Hematopoietic multipotent progenitor cell treated with erythropoietin and hydrocortisone succinate and interleukin-3 and kit ligand, for 4 days (in vitro differentiated cells): ENCODE measurements around the gene ZXDC.
A peak's percentile ranks its signal among the peaks of the same experiment; 100 is the strongest.

ENCODE experiments used
- DNase-seq: peaks from one replicate; pipeline ENCODE4 v3.0.0-alpha.2; 2015

Gene ZXDC

GRCh38 chr3:126488886-126489569, 13.3 kb upstream of the ZXDC start:
- no peak for DNase-seq

- no peak for DNase-seq
These were observed 12.5 kb upstream of the ZXDC start for GRCh38 chr3:126488185-126488584.

- peak; percentile 67 for DNase-seq
These were observed 11.6 kb upstream of the ZXDC start for GRCh38 chr3:126487151-126487771.

- DNase-seq = no peak
These were observed 10.7 kb upstream of the ZXDC start for GRCh38 chr3:126486360-126486847.

- no peak for DNase-seq
These were observed 10.3 kb upstream of the ZXDC start for GRCh38 chr3:126485956-126486355.

GRCh38 chr3:126485176-126485897, 9.6 kb upstream of the ZXDC start:
- no peak for DNase-seq

- no peak for DNase-seq
These were observed 9.0 kb upstream of the ZXDC start for GRCh38 chr3:126484662-126485061.

- DNase-seq = no peak
These were observed 8.5 kb upstream of the ZXDC start for GRCh38 chr3:126484148-126484547.

- DNase-seq = no peak
These were observed 7.7 kb upstream of the ZXDC start for GRCh38 chr3:126483321-126483761.

GRCh38 chr3:126482503-126483255, 7.0 kb upstream of the ZXDC start:
- no peak for DNase-seq

GRCh38 chr3:126481808-126482502, 6.3 kb upstream of the ZXDC start:
- DNase-seq = no peak

- no peak for DNase-seq
These were observed 5.2 kb upstream of the ZXDC start for GRCh38 chr3:126480861-126481260.

- no peak for DNase-seq
These were observed 4.5 kb upstream of the ZXDC start for GRCh38 chr3:126480206-126480605.

- no peak for DNase-seq
These were observed 4.0 kb upstream of the ZXDC start for GRCh38 chr3:126479642-126480041.

- DNase-seq = no peak
These were observed 3.1 kb upstream of the ZXDC start for GRCh38 chr3:126478581-126479310.

GRCh38 chr3:126477061-126477380, 1.3 kb upstream of the ZXDC start:
- no peak for DNase-seq

GRCh38 chr3:126476166-126477060, 722 bp upstream of the ZXDC start:
- peak; percentile 60 for DNase-seq

GRCh38 chr3:126474498-126475412, 936 bp downstream of the ZXDC start:
- DNase-seq = peak; percentile 74

GRCh38 chr3:126473292-126474168, 2.2 kb downstream of the ZXDC start:
- DNase-seq = peak; percentile 27
